Type B pancreatic cell (in vitro differentiated cells): ENCODE data around the gene FBLN5. TPM values are rescaled to one million over a fixed set of nuclear protein-coding genes. Genes with fewer than 3 reads are reported as not detected.

ENCODE experiments used
- DNase-seq: peaks from one replicate; pipeline ENCODE4 v3.0.0; 2021; ENCODE audit warnings: mixed read lengths; ENCODE audit not compliant: unreplicated experiment; ENCODE audit errors: extremely low spot score
- H3K27ac Mint-ChIP-seq: 2 replicates; pipeline ENCODE4 v1.8.0; 2021; ENCODE audit warnings: mild to moderate bottlenecking, mixed read lengths
- H3K27me3 Mint-ChIP-seq: 2 replicates; pipeline ENCODE4 v1.8.0; 2021; ENCODE audit warnings: mixed read lengths
- H3K36me3 Mint-ChIP-seq: 2 replicates; pipeline ENCODE4 v1.8.0; 2021; ENCODE audit warnings: mixed read lengths
- H3K4me1 Mint-ChIP-seq: one replicate; pipeline ENCODE4 v1.8.0; 2021; ENCODE audit warnings: mixed read lengths; ENCODE audit not compliant: unreplicated experiment
- H3K4me3 Mint-ChIP-seq: 2 replicates; pipeline ENCODE4 v1.8.0; 2021; ENCODE audit warnings: mild to moderate bottlenecking, mixed read lengths
- H3K9me3 Mint-ChIP-seq: 2 replicates; pipeline ENCODE4 v1.8.0; 2021; ENCODE audit warnings: mixed read lengths
- CTCF ChIP-seq: fragments of 200-600 bp; sonication (generic); conservative IDR thresholded peaks from 2 replicates; pipeline ENCODE4 v1.5.0; 2021; ENCODE audit warnings: antibody characterized with exemption, mild to moderate bottlenecking
- total RNA-seq: library from RNA; stranded (reverse); gene quantifications from 2 replicates; pipeline ENCODE4 v1.2.1, GENCODE V29; 2021; ENCODE audit warnings: low replicate concordance

The FBLN5 gene
- total RNA-seq, 1 donor from 2014 or later, result 14.1 TPM

- Mint-ChIP-seq H3K27me3 (peaks cover 22% of the 10 kb centered on the region), H3K9me3 (peaks cover 4% of the 10 kb centered on the region), H3K4me1 (no peaks in the 10 kb centered on the region), H3K36me3 (no peaks in the 10 kb centered on the region), H3K27ac (no peak overlapping the region), H3K4me3 (peak overlapping the region; percentile 18)
- no peak for TF ChIP-seq CTCF
- DNase-seq, result no peak
Observed at GRCh38 chr14:91844029-91844428, 103.5 kb downstream of the FBLN5 start.

GRCh38 chr14:91843437-91843836, 104.1 kb downstream of the FBLN5 start:
- H3K36me3 Mint-ChIP-seq, result no peaks in the 10 kb centered on the region
- no peak for TF ChIP-seq CTCF
- peaks cover 4% of the 10 kb centered on the region for H3K9me3 Mint-ChIP-seq
- H3K4me3 Mint-ChIP-seq, result no peak overlapping the region
- no peak overlapping the region for H3K27ac Mint-ChIP-seq
- no peak for DNase-seq
- H3K4me1 Mint-ChIP-seq, result no peaks in the 10 kb centered on the region
- peaks cover 27% of the 10 kb centered on the region for H3K27me3 Mint-ChIP-seq

GRCh38 chr14:91841065-91841464, 106.4 kb downstream of the FBLN5 start:
- Mint-ChIP-seq H3K36me3 (no peaks in the 10 kb centered on the region), H3K4me3 (no peak overlapping the region), H3K9me3 (peaks cover 4% of the 10 kb centered on the region), H3K4me1 (no peaks in the 10 kb centered on the region), H3K27ac (no peak overlapping the region), H3K27me3 (peaks cover 44% of the 10 kb centered on the region)
- TF ChIP-seq CTCF, result no peak
- DNase-seq, result no peak

GRCh38 chr14:91839749-91840148, 107.7 kb downstream of the FBLN5 start:
- Mint-ChIP-seq H3K9me3 (peaks cover 4% of the 10 kb centered on the region), H3K27ac (no peak overlapping the region), H3K36me3 (no peaks in the 10 kb centered on the region), H3K4me1 (no peaks in the 10 kb centered on the region), H3K27me3 (peaks cover 53% of the 10 kb centered on the region), H3K4me3 (no peak overlapping the region)
- no peak for TF ChIP-seq CTCF
- no peak for DNase-seq

- peaks cover 69% of the 10 kb centered on the region for H3K27me3 Mint-ChIP-seq
- TF ChIP-seq CTCF, result no peak
- peak overlapping the region; percentile 94 for H3K27ac Mint-ChIP-seq
- DNase-seq, result no peak
- peaks cover 3% of the 10 kb centered on the region for H3K9me3 Mint-ChIP-seq
- H3K36me3 Mint-ChIP-seq, result peaks cover 3% of the 10 kb centered on the region
- H3K4me3 Mint-ChIP-seq, result peak overlapping the region; percentile 93
- no peaks in the 10 kb centered on the region for H3K4me1 Mint-ChIP-seq
Observed at GRCh38 chr14:91837076-91837475, 110.4 kb downstream of the FBLN5 start.
